Adrenal gland (tissue), 12 donors: ENCODE measurements around the gene AOPEP. TPM values are rescaled to one million over a fixed set of nuclear protein-coding genes. Genes with fewer than 3 reads are reported as not detected.

Experiments
- DNase-seq, 7 donors: peaks; one replicate each; pipeline ENCODE4 v3.0.0-alpha.2; 2019 to 2020
- H3K27ac ChIP-seq, 5 donors: fragments of 200-600 bp; sonication (generic) in 4 of 5; 1 replicate in 3 of 5; 2 replicates in 2 of 5; pipeline versions ENCODE4 v1.5.1 to v1.8.0; 2016 to 2020; ENCODE audit warnings: mild to moderate bottlenecking in 1 of 5
- H3K27me3 ChIP-seq: fragments of 200-600 bp; 2 replicates; pipeline ENCODE4 v1.8.0; 2021
- H3K36me3 ChIP-seq, 2 donors: fragments of 200-600 bp; replicated peaks in 1 of 2; 1 replicate in 1 of 2; 2 replicates in 1 of 2; pipeline versions ENCODE4 v1.5.1 to v1.8.0; 2018 to 2022
- H3K4me1 ChIP-seq, 2 donors: fragments of 200-600 bp; replicated peaks in 1 of 2; 1 replicate in 1 of 2; 2 replicates in 1 of 2; pipeline versions ENCODE4 v1.5.1 to v1.8.0; 2018 to 2021
- H3K4me3 ChIP-seq, 4 donors: fragments of 200-600 bp; sonication (generic) in 3 of 4; one replicate each; pipeline ENCODE4 v1.5.1; 2016 to 2018
- H3K9me3 ChIP-seq, 3 donors: fragments of 200-600 bp; sonication (generic) in 1 of 3; replicated peaks in 1 of 3; 1 replicate in 2 of 3; 2 replicates in 1 of 3; pipeline versions ENCODE4 v1.5.1 to v1.8.0; 2016 to 2021
- POLR2A ChIP-seq, 2 donors: fragments of 450-650 bp; IDR thresholded peaks; one replicate each; pipeline ENCODE4 v1.6.1; 2017; ENCODE audit warnings: antibody characterized with exemption in 2 of 2, mild to moderate bottlenecking in 2 of 2, moderate library complexity in 1 of 2
- WGBS, 4 donors: extraction: QIAGEN DNeasy Blood & Tissue Kit in 2 of 4; methylation state at CpG; one replicate each; pipeline versions ENCODE4 v1.1.5 to v1.1.7; 2013 to 2017; 5-methylcytosine and 5-hydroxymethylcytosine counted together
- intact Hi-C, 2 donors: fragments of 100-400 bp; cut with DNase I; formaldehyde crosslinking; loops; one replicate each; pipeline versions ENCODE4 v1.14.1 to v1.15.0; 2022 to 2023
- polyA plus RNA-seq, 3 donors: library from polyadenylated mRNA; stranded (reverse); fragments of 200-250 nt in 2 of 3; fragments of 350-450 nt in 1 of 3; fragmentation: Illumina TruSeq in 1 of 3; extraction: RNeasy Lipid Tissue Mini Kit (QIAGEN cat#74804) in 1 of 3; gene quantifications; one replicate each; pipeline ENCODE4 v1.2.3, GENCODE V29; 2013 to 2014
- total RNA-seq, 9 donors: library from RNA; depleted of rRNA in 4 of 9; stranded (reverse); fragments of >200 nt in 4 of 9; fragments of 120-200 nt in 1 of 9; fragmentation: NEBNext Ultra II Directional in 1 of 9; extraction: Animal tissue kit (Norgen Biotek cat#: 25700) in 1 of 9; gene quantifications; one replicate each; pipeline versions ENCODE4 v1.1.0 to v1.2.4, GENCODE V29; 2013 to 2023
- TF ChIP-seq, protein P1 (sequence below), 6 experiments: fragments of 450-650 bp in 4 of 6; fragments of 200-600 bp in 2 of 6; sonication (generic) in 1 of 6; IDR thresholded peaks; 1 replicate in 5 of 6; 2 replicates in 1 of 6; pipeline versions ENCODE4 v1.5.1 to v1.8.0; 2016 to 2021; ENCODE audit warnings: antibody characterized with exemption in 6 of 6, mild to moderate bottlenecking in 2 of 6, moderate library complexity in 1 of 6
- donor health status: healthy with polysubstance abuse.
- donor health status: Bipolar disorder and iron deficiency.
- donor health status: DM: yes; HTN: yes; CAD: no.
- donor health status: DM: no; HTN: no; CAD: no.
- donor health status: DM: no; HTN: no; CAD: no.
- donor health status: DM: yes; HTN: yes; CAD: no.

Gene AOPEP
- total and polyA plus RNA-seq, 12 donors, result 31.0 to 99.6 (median 71.0) TPM

DNA sequence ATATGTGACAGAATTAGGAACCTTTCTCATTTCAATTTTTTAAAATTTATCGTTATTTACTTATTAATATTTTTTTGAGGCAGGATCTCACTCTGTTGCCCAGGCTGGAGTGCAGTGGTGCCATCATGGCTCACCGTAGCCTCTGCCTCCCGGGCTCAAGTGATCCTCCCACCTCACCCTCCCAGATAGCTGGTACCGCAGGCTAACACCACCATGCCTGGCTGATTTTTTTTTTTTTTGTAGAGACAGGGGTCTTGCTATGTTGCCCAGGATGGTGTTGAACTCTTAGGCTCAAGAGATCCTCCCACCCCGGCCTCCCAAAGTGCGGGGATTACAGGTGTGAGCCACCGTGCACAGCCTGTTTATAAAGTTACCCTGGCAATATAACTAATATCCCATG, 275.2 kb downstream of the AOPEP start:
- WGBS, 4 donors, result 94 to 97% (median 96%) methylated on average over 7 of the region's 7 CpGs
- DNase-seq, result no peak
- H3K36me3 ChIP-seq, result no peaks in the 10 kb centered on the region
- no peaks in the 10 kb centered on the region for H3K9me3 ChIP-seq
- no peak overlapping the region for H3K4me3 ChIP-seq
- TF ChIP-seq, protein P1, sequence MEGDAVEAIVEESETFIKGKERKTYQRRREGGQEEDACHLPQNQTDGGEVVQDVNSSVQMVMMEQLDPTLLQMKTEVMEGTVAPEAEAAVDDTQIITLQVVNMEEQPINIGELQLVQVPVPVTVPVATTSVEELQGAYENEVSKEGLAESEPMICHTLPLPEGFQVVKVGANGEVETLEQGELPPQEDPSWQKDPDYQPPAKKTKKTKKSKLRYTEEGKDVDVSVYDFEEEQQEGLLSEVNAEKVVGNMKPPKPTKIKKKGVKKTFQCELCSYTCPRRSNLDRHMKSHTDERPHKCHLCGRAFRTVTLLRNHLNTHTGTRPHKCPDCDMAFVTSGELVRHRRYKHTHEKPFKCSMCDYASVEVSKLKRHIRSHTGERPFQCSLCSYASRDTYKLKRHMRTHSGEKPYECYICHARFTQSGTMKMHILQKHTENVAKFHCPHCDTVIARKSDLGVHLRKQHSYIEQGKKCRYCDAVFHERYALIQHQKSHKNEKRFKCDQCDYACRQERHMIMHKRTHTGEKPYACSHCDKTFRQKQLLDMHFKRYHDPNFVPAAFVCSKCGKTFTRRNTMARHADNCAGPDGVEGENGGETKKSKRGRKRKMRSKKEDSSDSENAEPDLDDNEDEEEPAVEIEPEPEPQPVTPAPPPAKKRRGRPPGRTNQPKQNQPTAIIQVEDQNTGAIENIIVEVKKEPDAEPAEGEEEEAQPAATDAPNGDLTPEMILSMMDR (IDR thresholded peaks at IDR 0.05), result no peak
- TF ChIP-seq POLR2A (IDR thresholded peaks at IDR 0.05), result no peak
- peak overlapping the region in 2 of 5 donors; percentile 87 to 98 for H3K27ac ChIP-seq
- H3K27me3 ChIP-seq, result no peaks in the 10 kb centered on the region
- peaks cover 10 to 19% of the 10 kb centered on the region in 2 donors for H3K4me1 ChIP-seq
- intact Hi-C loops, result loop anchor here in 1 of 2 donors (10.0 kb wide), 1 partner anchor 217 kb away; no protein-coding TSS in a partner anchor

DNA sequence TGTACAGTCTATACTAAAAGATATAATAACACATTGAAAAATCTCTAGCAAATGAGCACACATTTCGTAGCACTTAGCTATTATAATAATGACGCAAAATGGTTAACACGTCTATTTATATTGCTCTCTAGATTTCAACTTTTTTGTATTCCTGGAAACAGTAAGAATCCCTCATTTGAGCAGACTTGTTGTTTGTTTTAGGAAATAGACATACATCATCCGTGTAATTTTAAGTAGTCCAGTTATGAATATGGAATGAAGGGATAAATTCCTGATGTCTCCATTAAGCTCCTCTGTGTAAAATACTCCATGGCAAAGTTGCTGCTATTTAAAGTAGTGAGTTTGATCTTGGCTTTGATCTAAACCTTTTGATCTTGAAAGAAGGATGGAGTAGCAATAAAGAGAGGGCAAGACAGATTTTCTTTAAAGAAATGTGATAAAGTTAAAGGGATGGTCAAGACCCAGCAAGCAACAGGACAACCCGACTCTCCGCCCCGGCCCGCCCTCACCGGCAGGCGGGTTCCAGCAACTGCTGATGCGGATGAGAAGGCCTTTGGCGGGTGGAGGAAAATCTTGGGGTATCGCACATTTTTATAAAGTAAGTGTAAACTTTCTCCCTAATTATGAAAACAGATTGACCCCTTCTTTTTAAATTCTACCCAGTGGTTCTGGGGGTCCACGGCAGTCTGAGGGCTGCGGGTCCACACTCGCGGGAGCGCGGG, 277.4 kb downstream of the AOPEP start:
- WGBS, 4 donors, result 10 to 13% (median 11%) methylated on average over 13 to 19 of the region's 19 CpGs
- intact Hi-C loops, result loop anchor here in 1 of 2 donors (10.0 kb wide), 1 partner anchor 219 kb away; no protein-coding TSS in a partner anchor

DNA sequence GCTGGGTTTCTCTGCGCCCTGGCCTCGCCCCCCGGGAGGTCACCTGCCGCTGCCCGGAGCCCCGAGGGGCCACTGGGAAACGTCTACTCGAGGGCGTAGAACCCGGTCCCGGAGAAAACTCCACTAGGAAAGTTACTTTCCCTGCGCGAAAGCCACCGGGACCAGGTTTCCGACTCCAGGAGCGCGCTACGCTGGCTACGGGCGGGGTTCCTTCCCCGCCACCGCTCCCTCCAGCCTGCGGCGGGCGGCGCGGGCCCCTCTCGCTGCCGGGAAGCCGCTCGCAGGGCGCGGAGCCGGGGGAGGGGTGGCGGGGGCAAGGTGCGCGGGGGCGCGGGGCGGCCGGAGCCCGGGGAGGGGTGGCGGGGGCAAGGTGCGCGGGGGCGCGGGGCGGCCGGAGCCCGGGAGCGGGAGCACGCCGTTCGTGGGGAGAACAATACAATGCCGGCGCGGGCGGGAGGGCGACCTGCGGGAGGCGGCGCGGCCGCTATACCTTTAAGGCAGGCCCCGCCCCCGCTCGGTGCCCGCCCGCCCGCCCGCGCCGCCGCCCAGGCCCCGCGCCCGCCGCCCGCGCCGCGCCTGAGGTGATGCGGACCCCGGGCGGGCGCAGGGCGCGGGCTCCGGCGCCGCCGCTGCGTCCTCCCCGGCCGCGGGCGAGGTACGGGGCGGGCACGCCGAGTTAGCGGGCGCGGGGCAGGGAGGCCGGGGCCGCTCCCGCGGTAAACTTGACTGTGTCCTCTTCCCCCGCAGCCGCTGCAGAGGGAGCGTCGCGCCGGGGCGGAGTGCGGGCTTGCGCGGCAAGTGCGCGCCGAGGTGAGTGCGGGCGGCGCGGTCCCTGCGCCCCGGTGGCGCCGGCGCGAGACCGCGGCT, 278.1 kb downstream of the AOPEP start:
- intact Hi-C loops, result loop anchor here in 1 of 2 donors (10.0 kb wide), 1 partner anchor 220 kb away; no protein-coding TSS in a partner anchor
- H3K4me3 ChIP-seq, result peak overlapping the region in 3 of 4 donors; percentile 16 to 95 (median 62)
- H3K4me1 ChIP-seq, result peaks cover 31 to 48% of the 10 kb centered on the region in 2 donors
- H3K27ac ChIP-seq, result peak overlapping the region; percentile 72 to 99 (median 95)
- H3K27me3 ChIP-seq, result no peaks in the 10 kb centered on the region
- peak in 6 of 7 donors; percentile 66 to 75 (median 71) for DNase-seq
- TF ChIP-seq, protein P1 (IDR thresholded peaks at IDR 0.05), result no peak
- peak in 1 of 2 donors; percentile 61 for TF ChIP-seq POLR2A (IDR thresholded peaks at IDR 0.05)
- no peaks in the 10 kb centered on the region for H3K9me3 ChIP-seq
- H3K36me3 ChIP-seq, result no peaks in the 10 kb centered on the region
- 0 to 1% (median 0%) methylated on average over 8 to 133 of the region's 133 CpGs; no CpG with 5 or more reads in 1 of the 4 donors for WGBS, 4 donors

More for the DNA sequence above, 277.4 kb downstream of the AOPEP start:
- H3K4me3 ChIP-seq, result peak overlapping the region in 3 of 4 donors; percentile 16 to 95 (median 62)
- no peaks in the 10 kb centered on the region for H3K36me3 ChIP-seq
- peak overlapping the region; percentile 72 to 99 (median 84) for H3K27ac ChIP-seq
- H3K9me3 ChIP-seq, result no peaks in the 10 kb centered on the region
- DNase-seq, result peak; percentile 65 to 80 (median 75)
- no peaks in the 10 kb centered on the region for H3K27me3 ChIP-seq
- TF ChIP-seq POLR2A (IDR thresholded peaks at IDR 0.05), result no peak
- TF ChIP-seq, protein P1 (IDR thresholded peaks at IDR 0.05), result peak in 4 of 6 experiments; percentile 17 to 45 (median 26)
- peaks cover 23 to 40% of the 10 kb centered on the region in 2 donors for H3K4me1 ChIP-seq
